Kidney epithelial cell (primary cell): Measurements from ENCODE around the gene CD4. TPM values are rescaled to one million over a fixed set of nuclear protein-coding genes. Genes with fewer than 3 reads are reported as not detected.

Experiments
- DNase-seq: peaks from one replicate; pipeline ENCODE4 v3.0.0-alpha.2; 2010; ENCODE audit warnings: low read depth
- H3K27me3 ChIP-seq: 2 replicates; pipeline ENCODE4 v1.6.0; 2011; ENCODE audit warnings: low read length; ENCODE audit not compliant: control insufficient read depth, insufficient read depth
- H3K36me3 ChIP-seq: 2 replicates; pipeline ENCODE4 v1.5.1; 2011; ENCODE audit warnings: low read length; ENCODE audit not compliant: control insufficient read depth, insufficient read depth
- H3K4me3 ChIP-seq: 2 replicates; pipeline ENCODE4 v1.5.1; 2011; ENCODE audit warnings: low read depth, mild to moderate bottlenecking, control low read depth, low read length
- total RNA-seq: library from RNA; depleted of rRNA; stranded (reverse); fragments of >200 nt; gene quantifications from 2 replicates; pipeline ENCODE4 v1.2.3, GENCODE V29; 2015
- TF ChIP-seq, protein P1 (sequence below): IDR thresholded peaks from 2 replicates; pipeline ENCODE4 v1.5.1; 2011; ENCODE audit warnings: mild to moderate bottlenecking, moderate library complexity, low read length, control low read depth, inconsistent platforms; ENCODE audit not compliant: insufficient read depth, poor library complexity, severe bottlenecking

The CD4 gene
- total RNA-seq, 1 donor from 2014 or later: 0.08 TPM

DNA sequence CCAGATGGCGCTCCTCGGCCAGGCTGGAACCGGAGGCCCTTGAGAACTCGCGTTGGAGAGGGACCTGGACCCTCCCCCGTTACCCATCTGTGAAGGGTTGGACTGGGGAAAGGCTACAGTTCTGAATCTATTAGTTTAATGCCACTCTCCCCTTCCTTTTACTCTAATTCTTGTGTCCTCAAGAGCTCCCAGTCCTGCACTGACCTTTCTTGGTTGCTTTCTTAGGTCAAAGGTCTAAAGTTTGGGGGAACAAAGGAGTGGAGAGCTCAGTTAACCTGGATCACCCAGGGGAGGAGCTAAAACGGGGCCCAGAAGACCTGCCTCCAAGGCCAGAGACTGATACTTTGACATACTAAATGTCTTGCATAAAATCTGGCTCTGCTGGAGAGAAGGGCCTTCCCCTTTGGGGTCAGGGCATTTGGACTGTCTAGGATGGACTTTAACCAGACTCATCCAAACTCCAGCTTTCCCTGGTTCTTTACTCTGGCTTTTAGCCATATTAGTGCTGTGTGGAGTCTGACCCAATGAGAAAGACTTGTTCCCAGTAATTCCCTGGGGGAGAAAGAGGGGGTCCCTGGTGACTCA, 35.5 kb upstream of the CD4 start:
- Histone ChIP-seq H3K27me3 (no peaks in the 10 kb centered on the region), H3K36me3 (no peaks in the 10 kb centered on the region), H3K4me3 (no peak overlapping the region)
- TF ChIP-seq, protein P1, sequence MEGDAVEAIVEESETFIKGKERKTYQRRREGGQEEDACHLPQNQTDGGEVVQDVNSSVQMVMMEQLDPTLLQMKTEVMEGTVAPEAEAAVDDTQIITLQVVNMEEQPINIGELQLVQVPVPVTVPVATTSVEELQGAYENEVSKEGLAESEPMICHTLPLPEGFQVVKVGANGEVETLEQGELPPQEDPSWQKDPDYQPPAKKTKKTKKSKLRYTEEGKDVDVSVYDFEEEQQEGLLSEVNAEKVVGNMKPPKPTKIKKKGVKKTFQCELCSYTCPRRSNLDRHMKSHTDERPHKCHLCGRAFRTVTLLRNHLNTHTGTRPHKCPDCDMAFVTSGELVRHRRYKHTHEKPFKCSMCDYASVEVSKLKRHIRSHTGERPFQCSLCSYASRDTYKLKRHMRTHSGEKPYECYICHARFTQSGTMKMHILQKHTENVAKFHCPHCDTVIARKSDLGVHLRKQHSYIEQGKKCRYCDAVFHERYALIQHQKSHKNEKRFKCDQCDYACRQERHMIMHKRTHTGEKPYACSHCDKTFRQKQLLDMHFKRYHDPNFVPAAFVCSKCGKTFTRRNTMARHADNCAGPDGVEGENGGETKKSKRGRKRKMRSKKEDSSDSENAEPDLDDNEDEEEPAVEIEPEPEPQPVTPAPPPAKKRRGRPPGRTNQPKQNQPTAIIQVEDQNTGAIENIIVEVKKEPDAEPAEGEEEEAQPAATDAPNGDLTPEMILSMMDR: peak; percentile 97
- DNase-seq: no peak

DNA sequence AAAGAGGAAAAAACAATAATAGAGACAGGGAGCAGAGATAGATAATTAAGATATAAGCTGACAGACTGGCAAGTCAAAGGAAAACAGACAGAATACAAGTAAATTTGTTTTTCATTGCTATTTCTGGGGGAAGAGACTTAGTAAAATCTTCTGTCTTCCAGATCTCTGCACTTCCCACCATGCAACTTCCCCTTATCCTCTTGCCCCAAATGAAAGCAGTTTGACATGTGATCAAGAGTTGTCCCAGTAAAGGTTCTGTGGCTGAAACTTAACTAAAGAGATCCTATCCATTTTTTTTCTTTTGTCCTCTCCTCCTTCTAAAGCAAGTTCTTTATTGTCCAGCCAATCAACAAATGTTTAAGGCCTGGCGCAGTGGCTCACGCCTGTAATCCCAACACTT, 34.9 kb upstream of the CD4 start:
- no peak for DNase-seq
- Histone ChIP-seq H3K36me3 (no peaks in the 10 kb centered on the region), H3K4me3 (no peak overlapping the region), H3K27me3 (no peaks in the 10 kb centered on the region)
- TF ChIP-seq, protein P1: no peak

DNA sequence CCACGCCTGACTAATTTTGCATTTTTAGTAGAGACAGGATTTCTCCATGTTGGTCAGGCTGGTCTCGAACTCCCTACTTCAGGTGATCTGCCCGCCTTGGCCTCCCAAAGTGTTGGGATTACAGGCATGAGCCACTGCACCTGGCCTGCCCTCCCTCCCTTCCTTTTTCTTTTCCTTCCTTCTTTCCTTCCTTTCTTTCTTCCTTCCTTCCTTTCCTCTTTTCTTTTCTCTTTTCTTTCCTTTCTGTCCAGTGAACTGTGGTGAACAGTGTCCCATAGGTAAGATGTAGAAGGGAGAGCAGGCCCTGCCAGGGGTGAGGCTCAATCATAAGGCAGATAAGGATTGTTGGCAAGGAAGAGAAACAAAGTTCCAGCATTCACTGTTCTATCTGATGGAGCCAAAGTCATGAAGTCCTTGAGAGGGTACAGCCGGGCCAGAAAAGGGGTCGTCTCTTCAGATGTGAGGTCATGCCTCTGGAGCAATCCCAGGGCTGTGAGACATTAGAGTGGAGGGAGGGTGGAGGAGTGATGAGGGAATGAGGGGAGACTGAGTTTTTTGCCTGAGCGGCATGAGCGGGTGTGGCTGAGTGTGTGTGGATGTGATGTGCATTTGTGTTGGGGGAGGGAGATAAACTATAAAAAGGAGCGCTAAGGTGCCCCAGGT, 32.2 kb upstream of the CD4 start:
- no peak for DNase-seq
- no peak overlapping the region for H3K4me3 ChIP-seq
- no peaks in the 10 kb centered on the region for H3K27me3 ChIP-seq
- TF ChIP-seq, protein P1: no peak
- no peaks in the 10 kb centered on the region for H3K36me3 ChIP-seq

DNA sequence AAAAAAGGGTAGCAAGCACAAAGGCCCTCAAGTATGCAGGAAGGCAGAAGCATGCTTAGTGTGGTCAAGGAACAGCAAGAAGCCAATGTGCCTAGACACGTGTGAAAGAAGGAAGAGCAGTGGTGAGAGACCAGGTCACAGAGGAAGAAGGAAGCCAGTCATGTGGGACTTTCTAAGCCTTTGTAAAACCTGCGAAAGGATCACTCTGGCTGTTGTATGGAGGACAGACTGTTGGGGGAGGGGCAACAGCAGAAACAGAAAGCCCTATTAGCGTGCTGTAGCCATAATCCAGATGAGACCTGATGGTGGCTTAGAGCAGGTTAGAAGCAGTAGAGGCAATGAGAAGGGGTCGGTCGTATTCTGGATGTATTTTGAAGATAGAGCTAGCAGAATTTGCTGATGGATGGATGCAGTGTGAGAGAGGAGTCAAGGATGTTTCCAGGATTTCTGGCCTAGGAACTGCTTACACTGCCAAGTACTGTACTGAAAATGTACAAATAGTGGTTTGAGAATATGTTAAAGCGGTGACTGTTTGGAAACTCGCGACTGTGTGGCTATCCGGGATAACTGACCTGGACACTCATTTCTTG, 30.7 kb upstream of the CD4 start:
- H3K4me3 ChIP-seq: no peak overlapping the region
- H3K36me3 ChIP-seq: no peaks in the 10 kb centered on the region
- DNase-seq: no peak
- TF ChIP-seq, protein P1: no peak
- no peaks in the 10 kb centered on the region for H3K27me3 ChIP-seq

DNA sequence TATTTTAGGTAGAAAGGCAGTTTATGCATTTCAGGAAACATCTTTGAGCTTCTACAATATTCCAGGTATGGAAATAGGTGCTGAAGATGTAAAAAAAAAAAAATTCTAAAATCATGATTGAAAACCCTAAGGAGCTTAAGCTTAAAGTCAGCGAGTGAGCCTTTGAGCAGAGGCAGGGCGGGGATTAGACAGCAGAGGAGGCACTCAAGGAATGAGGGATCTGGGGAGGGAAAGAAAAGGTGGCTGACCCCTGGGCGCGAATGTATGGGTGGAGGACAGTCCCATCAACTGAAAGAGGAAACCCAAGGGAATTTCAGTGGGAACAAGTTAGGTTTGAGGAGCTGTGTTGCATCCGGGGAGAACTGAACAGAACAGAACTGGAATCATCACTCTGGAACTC, 29.6 kb upstream of the CD4 start:
- Histone ChIP-seq H3K36me3 (no peaks in the 10 kb centered on the region), H3K27me3 (no peaks in the 10 kb centered on the region), H3K4me3 (no peak overlapping the region)
- DNase-seq: no peak
- TF ChIP-seq, protein P1: no peak
